ENCODE data around the gene FILIP1L. TPM values are rescaled to one million over a fixed set of nuclear protein-coding genes. Genes with fewer than 3 reads are reported as not detected.

FILIP1L gene
- total and polyA plus RNA-seq, 2 of the 8 experiments (the other 6 are each of a cell fraction or from before 2014, with no cell fraction given), result 0.06 to 0.09 TPM

- no peak overlapping the region for H3K23ac ChIP-seq (ENCODE audit: insufficient read length)
- H2BK5ac ChIP-seq (ENCODE audit: low read depth, low read length), result no peak overlapping the region
- no peak overlapping the region for H2AFZ ChIP-seq (ENCODE audit: low read length)
- DNase-seq (ENCODE audit: low read depth in 1 of 2, low spot score in 2 of 2) (no peak), FAIRE-seq (no peak)
- ChIA-PET POLR2A (ENCODE audit: partially characterized antibody) (no interaction called here), CTCF (ENCODE audit: partially characterized antibody) (interaction anchor here (0.6 to 1.7 kb wide), 3 partner anchors 12 to 224 kb away, joined by 3 to 7 read pairs (median 3); no protein-coding TSS in a partner anchor)
- H3K4me2 ChIP-seq (ENCODE audit: insufficient read depth in 1 of 2, low read depth in 2 of 2, low read length in 2 of 2), result no peak overlapping the region
- no peak overlapping the region for H2BK120ac ChIP-seq (replicated peaks; ENCODE audit: low read depth, low read length)
- no peak overlapping the region for H3K9ac ChIP-seq (replicated peaks in 1 of 4; ENCODE audit: extremely low read depth in 1 of 4, low read depth in 3 of 4, low read length in 3 of 4)
- H3K79me1 ChIP-seq (ENCODE audit: low read depth, low read length), result no peaks in the 10 kb centered on the region; the same call in 1 of the 2 replicates
- no peak overlapping the region for H2BK20ac ChIP-seq (ENCODE audit: low read length)
- H4K20me1 ChIP-seq (replicated peaks in 1 of 2; ENCODE audit: control insufficient read depth in 1 of 2, insufficient read depth in 2 of 2, low read length in 2 of 2), result peaks cover 2% of the 10 kb centered on the region in 2 experiments
- 94% methylated on average over 1 of the region's 1 CpG; no CpG with 5 or more reads in 1 of the 2 experiments for WGBS, 2 experiments (ENCODE audit: extremely low coverage in 1 of 2, insufficient coverage in 1 of 2, insufficient read length in 1 of 2, insufficient replicate concordance in 2 of 2, low coverage in 1 of 2, low lambda C conversion rate in 2 of 2, missing lambda C conversion rate in 1 of 2)
- no peaks in the 10 kb centered on the region for H3K23me2 ChIP-seq (ENCODE audit: low read depth, low read length)
- H3K79me2 ChIP-seq (ENCODE audit: control insufficient read depth in 1 of 2, insufficient read depth in 2 of 2, low read length in 2 of 2), result peaks cover 0 to 16% of the 10 kb centered on the region in 2 experiments; a peak in 1 of 4 replicates
- no peak overlapping the region for H3K18ac ChIP-seq (ENCODE audit: extremely low read depth, low read length)
- H3K14ac ChIP-seq (ENCODE audit: insufficient read length), result no peak overlapping the region
- H3K27ac ChIP-seq (ENCODE audit: low read depth, low read length), result no peak overlapping the region
- H2BK15ac ChIP-seq (ENCODE audit: low read length), result no peak overlapping the region
- H4K91ac ChIP-seq (replicated peaks; ENCODE audit: insufficient read length, low read length), result no peak overlapping the region
- H3K27me3 ChIP-seq (replicated peaks in 1 of 4; ENCODE audit: control insufficient read depth in 3 of 4, extremely low read depth in 1 of 4, insufficient read depth in 3 of 4, low read length in 3 of 4), result no peaks in the 10 kb centered on the region
- H3K36me3 ChIP-seq (ENCODE audit: control insufficient read depth in 2 of 4, insufficient read depth in 4 of 4, low read length in 3 of 4), result no peaks in the 10 kb centered on the region
- no peak overlapping the region for H2AK5ac ChIP-seq (ENCODE audit: low read depth, low read length)
- H3K56ac ChIP-seq (replicated peaks; ENCODE audit: insufficient read length, low read depth, low read length), result no peak overlapping the region
- H2BK12ac ChIP-seq (ENCODE audit: low read depth, low read length), result no peak overlapping the region
- H4K8ac ChIP-seq (ENCODE audit: extremely low read depth, insufficient read depth, low read length), result no peak overlapping the region
- no peak overlapping the region for H3K4ac ChIP-seq (replicated peaks; ENCODE audit: insufficient read length, low read depth, low read length)
- no peak overlapping the region for H3K4me3 ChIP-seq (ENCODE audit: extremely low read depth in 1 of 4, insufficient read depth in 2 of 4, low read depth in 3 of 4, low read length in 4 of 4)
- H3K4me1 ChIP-seq (replicated peaks in 1 of 4; ENCODE audit: control insufficient read depth in 3 of 4, insufficient read depth in 4 of 4, low read length in 3 of 4), result peaks cover 2 to 8% (median 6%) of the 10 kb centered on the region in 4 experiments; a peak in 4 of 7 replicates
- no peaks in the 10 kb centered on the region for H3K9me3 ChIP-seq (ENCODE audit: insufficient read depth in 2 of 2, low read depth in 1 of 2, low read length in 1 of 2)
- no peak for TF ChIP-seq USF2 (IDR thresholded peaks at IDR 0.05; ENCODE audit: low read length)
- TF ChIP-seq ATF2 (IDR thresholded peaks at IDR 0.05; ENCODE audit: low read length), result no peak
- TF ChIP-seq YY1 (IDR thresholded peaks at IDR 0.05; ENCODE audit: low read depth, low read length), result no peak
- TF ChIP-seq CHD2 (IDR thresholded peaks at IDR 0.05; ENCODE audit: low read length), result no peak
- TF ChIP-seq RXRA (IDR thresholded peaks at IDR 0.05; ENCODE audit: insufficient read depth, low read depth, low read length), result no peak
- no peak for TF ChIP-seq ATF3 (IDR thresholded peaks at IDR 0.05; ENCODE audit: insufficient read depth, low read depth, low read length)
- H4K5ac ChIP-seq (ENCODE audit: insufficient read length, low read depth, low read length), result no peak overlapping the region
Observed at GRCh38 chr3:99855900-99856299, 258.4 kb downstream of the FILIP1L start.

All from H1 (cell line).